Ovary (tissue), 3 donors: ENCODE results near the gene UNC5A.

Source experiments
- EP300 ChIP-seq: sonication (generic); formaldehyde crosslinking; IDR thresholded peaks from one replicate; pipeline ENCODE4 v1.6.1; 2017; ENCODE audit warnings: antibody characterized with exemption
- POLR2A ChIP-seq: fragments of 450-650 bp; IDR thresholded peaks from one replicate; pipeline ENCODE4 v1.6.1; 2017; ENCODE audit warnings: antibody characterized with exemption, mild to moderate bottlenecking, moderate library complexity
- TF ChIP-seq, protein P1 (sequence below), 3 donors: fragments of 450-650 bp in 2 of 3; fragments of 200-600 bp in 1 of 3; IDR thresholded peaks; one replicate each; pipeline versions ENCODE4 v1.5.1 to v1.8.0; 2016 to 2022; ENCODE audit warnings: antibody characterized with exemption in 3 of 3, mild to moderate bottlenecking in 1 of 3
- donor health status: DM: no; HTN: no; CAD: no.

DNA sequence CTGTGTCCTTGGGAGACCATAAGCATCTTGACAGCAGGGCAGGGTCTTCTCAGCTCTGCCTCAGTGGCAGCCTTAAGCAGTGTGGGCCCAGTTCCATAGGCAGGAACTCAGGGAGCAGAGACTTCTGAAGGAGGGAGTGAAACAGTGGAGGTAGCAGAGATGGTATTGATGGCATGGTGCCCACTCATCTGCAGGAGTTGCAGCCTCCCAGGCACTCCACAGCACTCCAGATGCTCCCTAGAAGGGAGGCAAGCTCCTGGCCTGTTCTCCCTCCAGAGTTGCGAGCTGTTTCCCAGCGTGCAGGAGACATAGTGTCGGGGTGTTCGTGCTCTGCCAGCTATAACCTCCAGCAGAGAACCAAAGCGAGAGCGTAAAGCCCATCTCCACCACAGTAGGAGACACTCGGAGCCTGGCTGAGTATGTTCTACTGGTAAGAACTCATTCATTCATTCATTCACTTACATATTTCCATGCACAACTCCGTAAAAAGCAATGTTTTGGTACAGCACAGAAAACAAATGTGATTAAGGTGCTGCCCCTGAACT is 31.4 kb upstream of the UNC5A start:
- TF ChIP-seq, protein P1, sequence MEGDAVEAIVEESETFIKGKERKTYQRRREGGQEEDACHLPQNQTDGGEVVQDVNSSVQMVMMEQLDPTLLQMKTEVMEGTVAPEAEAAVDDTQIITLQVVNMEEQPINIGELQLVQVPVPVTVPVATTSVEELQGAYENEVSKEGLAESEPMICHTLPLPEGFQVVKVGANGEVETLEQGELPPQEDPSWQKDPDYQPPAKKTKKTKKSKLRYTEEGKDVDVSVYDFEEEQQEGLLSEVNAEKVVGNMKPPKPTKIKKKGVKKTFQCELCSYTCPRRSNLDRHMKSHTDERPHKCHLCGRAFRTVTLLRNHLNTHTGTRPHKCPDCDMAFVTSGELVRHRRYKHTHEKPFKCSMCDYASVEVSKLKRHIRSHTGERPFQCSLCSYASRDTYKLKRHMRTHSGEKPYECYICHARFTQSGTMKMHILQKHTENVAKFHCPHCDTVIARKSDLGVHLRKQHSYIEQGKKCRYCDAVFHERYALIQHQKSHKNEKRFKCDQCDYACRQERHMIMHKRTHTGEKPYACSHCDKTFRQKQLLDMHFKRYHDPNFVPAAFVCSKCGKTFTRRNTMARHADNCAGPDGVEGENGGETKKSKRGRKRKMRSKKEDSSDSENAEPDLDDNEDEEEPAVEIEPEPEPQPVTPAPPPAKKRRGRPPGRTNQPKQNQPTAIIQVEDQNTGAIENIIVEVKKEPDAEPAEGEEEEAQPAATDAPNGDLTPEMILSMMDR (IDR thresholded peaks at IDR 0.05) = no peak
- TF ChIP-seq POLR2A = no peak
- no peak for TF ChIP-seq EP300
